Measurements from ENCODE around the gene VPS13D.

GRCh38 chr1:12454406-12455391 is 224.9 kb downstream of the VPS13D start:
- TF ChIP-seq CTCF (IDR thresholded peaks at IDR 0.05) (no peak), POLR2A (IDR thresholded peaks at IDR 0.05) (no peak)

Measured in thyroid gland (tissue), 4 donors.